ENCODE results near the gene DDX17. TPM values are rescaled to one million over a fixed set of nuclear protein-coding genes. Genes with fewer than 3 reads are reported as not detected.

DDX17 gene
- total and polyA plus RNA-seq, 2 experiments from 2014 or later = 88.0 to 603 TPM

DNA sequence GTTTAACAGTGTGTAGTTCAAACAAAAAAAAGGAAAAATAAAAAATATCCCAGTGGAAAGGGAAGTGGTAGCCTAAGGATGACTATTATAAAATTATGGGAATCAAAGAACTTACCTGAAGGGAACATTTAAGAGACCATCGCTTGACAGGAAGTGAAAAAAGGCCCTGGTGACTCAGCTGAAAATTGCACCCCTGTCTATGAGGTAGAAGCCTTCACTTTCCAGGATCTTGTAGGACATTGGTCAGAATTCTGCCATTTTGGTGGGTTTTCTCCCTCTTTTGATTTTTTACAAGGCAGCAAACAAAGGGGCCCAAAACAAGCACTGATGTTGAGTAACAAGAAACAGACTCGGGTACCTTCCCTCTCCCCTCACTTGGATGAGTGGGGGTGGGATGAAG is 15.6 kb downstream of the DDX17 start:
- Histone ChIP-seq H3K27ac (ENCODE audit: low read depth) (peak overlapping the region; percentile 87), H3K27me3 (ENCODE audit: insufficient read depth) (no peaks in the 10 kb centered on the region), H3F3A (replicated peaks; ENCODE audit: low read depth) (peaks cover 35% of the 10 kb centered on the region; the same call in 1 of the 2 replicates), H3K4me3 (no peak overlapping the region), H3K4me2 (no peak overlapping the region), H4K20me1 (replicated peaks; ENCODE audit: insufficient read depth) (peaks cover 27% of the 10 kb centered on the region), H3K36me3 (ENCODE audit: insufficient read depth) (peaks cover 89% of the 10 kb centered on the region), H3K79me2 (replicated peaks; ENCODE audit: insufficient read depth) (peaks cover 41% of the 10 kb centered on the region), H3K4me1 (ENCODE audit: insufficient read depth) (peaks cover 12% of the 10 kb centered on the region), H3K9me2 (ENCODE audit: insufficient read depth) (no peaks in the 10 kb centered on the region), H2AFZ (no peak overlapping the region)
- peaks cover 97% of the 10 kb centered on the region for H3K36me3 Mint-ChIP-seq (ENCODE audit: low read depth)
- H3K4me1 Mint-ChIP-seq = peaks cover 47% of the 10 kb centered on the region
- no peak for ATAC-seq
- TF ChIP-seq ZNF331 (CRISPR knock-in tag; IDR thresholded peaks at IDR 0.05; ENCODE audit: low read depth) (no peak), CREB1 (CRISPR knock-in tag; IDR thresholded peaks at IDR 0.05; ENCODE audit: low read depth) (no peak), NANOG (IDR thresholded peaks at IDR 0.05; ENCODE audit: borderline replicate concordance) (no peak), ZNF114 (CRISPR knock-in tag; IDR thresholded peaks at IDR 0.05) (no peak), JUNB (IDR thresholded peaks at IDR 0.05; ENCODE audit: unreplicated experiment) (no peak), ZNF462 (CRISPR knock-in tag; IDR thresholded peaks at IDR 0.05) (no peak), STAT1 (IDR thresholded peaks at IDR 0.05; ENCODE audit: unreplicated experiment) (no peak), REST (IDR thresholded peaks at IDR 0.05; ENCODE audit: unreplicated experiment) (no peak), POLR2AphosphoS5 (IDR thresholded peaks at IDR 0.05; ENCODE audit: low read depth) (no peak), EZH2 (IDR thresholded peaks at IDR 0.05; ENCODE audit: low read depth, unreplicated experiment) (no peak), EZH2phosphoT487 (IDR thresholded peaks at IDR 0.05; ENCODE audit: unreplicated experiment) (no peak)
- TF ChIP-seq, protein P1, sequence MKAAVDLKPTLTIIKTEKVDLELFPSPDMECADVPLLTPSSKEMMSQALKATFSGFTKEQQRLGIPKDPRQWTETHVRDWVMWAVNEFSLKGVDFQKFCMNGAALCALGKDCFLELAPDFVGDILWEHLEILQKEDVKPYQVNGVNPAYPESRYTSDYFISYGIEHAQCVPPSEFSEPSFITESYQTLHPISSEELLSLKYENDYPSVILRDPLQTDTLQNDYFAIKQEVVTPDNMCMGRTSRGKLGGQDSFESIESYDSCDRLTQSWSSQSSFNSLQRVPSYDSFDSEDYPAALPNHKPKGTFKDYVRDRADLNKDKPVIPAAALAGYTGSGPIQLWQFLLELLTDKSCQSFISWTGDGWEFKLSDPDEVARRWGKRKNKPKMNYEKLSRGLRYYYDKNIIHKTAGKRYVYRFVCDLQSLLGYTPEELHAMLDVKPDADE (IDR thresholded peaks at IDR 0.05) = no peak
- TF ChIP-seq, protein P2, sequence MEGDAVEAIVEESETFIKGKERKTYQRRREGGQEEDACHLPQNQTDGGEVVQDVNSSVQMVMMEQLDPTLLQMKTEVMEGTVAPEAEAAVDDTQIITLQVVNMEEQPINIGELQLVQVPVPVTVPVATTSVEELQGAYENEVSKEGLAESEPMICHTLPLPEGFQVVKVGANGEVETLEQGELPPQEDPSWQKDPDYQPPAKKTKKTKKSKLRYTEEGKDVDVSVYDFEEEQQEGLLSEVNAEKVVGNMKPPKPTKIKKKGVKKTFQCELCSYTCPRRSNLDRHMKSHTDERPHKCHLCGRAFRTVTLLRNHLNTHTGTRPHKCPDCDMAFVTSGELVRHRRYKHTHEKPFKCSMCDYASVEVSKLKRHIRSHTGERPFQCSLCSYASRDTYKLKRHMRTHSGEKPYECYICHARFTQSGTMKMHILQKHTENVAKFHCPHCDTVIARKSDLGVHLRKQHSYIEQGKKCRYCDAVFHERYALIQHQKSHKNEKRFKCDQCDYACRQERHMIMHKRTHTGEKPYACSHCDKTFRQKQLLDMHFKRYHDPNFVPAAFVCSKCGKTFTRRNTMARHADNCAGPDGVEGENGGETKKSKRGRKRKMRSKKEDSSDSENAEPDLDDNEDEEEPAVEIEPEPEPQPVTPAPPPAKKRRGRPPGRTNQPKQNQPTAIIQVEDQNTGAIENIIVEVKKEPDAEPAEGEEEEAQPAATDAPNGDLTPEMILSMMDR (conservative IDR thresholded peaks at IDR 0.05; ENCODE audit: low read depth in 2 of 2) = no peak
- H3K27ac Mint-ChIP-seq = peak overlapping the region; percentile 96
- H3K4me3 Mint-ChIP-seq = peak overlapping the region; percentile 18; the same call in 1 of the 3 replicates
- H3K27me3 Mint-ChIP-seq (ENCODE audit: insufficient read depth, low read depth, poor library complexity) = peaks cover 10% of the 10 kb centered on the region
- H3K9me3 Mint-ChIP-seq = no peaks in the 10 kb centered on the region
- no peak for DNase-seq (ENCODE audit: low spot score)

Data from GM23338 (cell line).